ENCODE results near the gene LFNG.

Gene LFNG

GRCh38 chr7:2478399-2478785 lies 41.2 kb upstream of the LFNG start:
- TF ChIP-seq CTCF (IDR thresholded peaks at IDR 0.05; ENCODE audit: insufficient read depth, missing control alignments), result no peak
- no peak for DNase-seq (ENCODE audit: insufficient read length, low spot score)
- FAIRE-seq, result no peak

- DNase-seq (ENCODE audit: insufficient read length, low spot score) (no peak), FAIRE-seq (no peak)
- TF ChIP-seq CTCF (IDR thresholded peaks at IDR 0.05; ENCODE audit: insufficient read depth, missing control alignments), result no peak
Measured at GRCh38 chr7:2478800-2479199, 40.8 kb upstream of the LFNG start.

- no peak for DNase-seq (ENCODE audit: insufficient read length, low spot score)
- no peak for TF ChIP-seq CTCF (IDR thresholded peaks at IDR 0.05; ENCODE audit: insufficient read depth, missing control alignments)
- no peak for FAIRE-seq
Measured at GRCh38 chr7:2479276-2480069, 40.1 kb upstream of the LFNG start.

- no peak for TF ChIP-seq CTCF (IDR thresholded peaks at IDR 0.05; ENCODE audit: insufficient read depth, missing control alignments)
- DNase-seq (ENCODE audit: insufficient read length, low spot score) (no peak), FAIRE-seq (no peak)
Measured at GRCh38 chr7:2480070-2480408, 39.5 kb upstream of the LFNG start.

DNA sequence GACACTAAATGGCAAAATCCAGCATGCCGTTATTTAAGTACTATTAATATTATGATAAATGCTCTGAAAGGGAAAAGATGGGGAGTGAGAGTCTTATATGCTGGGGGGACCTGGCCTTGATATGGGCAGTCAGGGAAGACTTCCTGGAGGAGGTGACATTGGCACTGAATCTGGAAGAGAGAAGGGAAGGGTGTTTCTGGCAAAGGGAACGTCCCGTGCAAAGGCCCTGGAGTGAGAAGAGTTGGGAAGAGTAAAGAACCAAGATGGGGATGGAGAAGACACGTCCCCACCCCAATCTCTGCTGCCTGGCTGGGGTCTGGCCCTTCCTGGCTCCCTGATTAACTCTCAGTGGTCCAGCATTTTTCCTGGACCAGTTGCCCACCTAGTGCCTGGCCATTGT lies 38.4 kb upstream of the LFNG start:
- no peak for TF ChIP-seq CTCF (IDR thresholded peaks at IDR 0.05; ENCODE audit: insufficient read depth, missing control alignments)
- FAIRE-seq (no peak), DNase-seq (ENCODE audit: insufficient read length, low spot score) (no peak)

DNA sequence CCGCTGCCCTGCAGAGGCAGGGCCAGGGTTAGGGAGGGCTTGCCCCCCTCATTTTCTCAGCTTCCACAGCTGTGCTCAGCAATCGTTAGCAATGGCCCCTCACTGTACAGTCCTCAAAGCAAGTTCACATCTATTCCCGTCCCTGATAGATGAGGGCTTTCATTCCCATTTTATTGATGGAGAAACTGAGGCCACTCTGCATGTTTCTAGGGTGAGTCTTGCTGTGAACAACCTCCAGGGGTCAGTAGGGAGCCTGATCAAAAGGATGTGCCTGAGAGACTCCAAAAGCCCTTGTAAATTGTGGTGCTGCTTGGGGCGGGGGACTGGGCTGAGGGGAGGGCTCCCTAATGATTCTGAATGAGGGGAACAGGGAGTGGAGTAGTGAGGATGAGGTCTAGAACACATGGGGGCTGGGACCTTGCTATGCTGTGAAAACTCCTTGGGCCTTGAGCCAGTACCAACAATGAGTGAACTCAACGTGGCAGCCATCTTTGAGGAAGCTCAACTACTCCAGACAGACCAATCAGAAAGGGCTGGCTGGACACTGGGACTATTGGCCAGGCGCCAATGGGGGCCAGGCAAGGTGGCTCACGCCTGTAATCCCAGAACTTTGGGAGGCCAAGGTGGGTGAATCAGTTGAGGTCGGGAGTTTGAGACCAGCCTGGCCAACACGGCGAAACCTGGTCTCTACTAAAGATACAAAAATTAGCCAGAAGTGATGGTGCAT lies 36.7 kb upstream of the LFNG start:
- FAIRE-seq, result no peak
- TF ChIP-seq CTCF (IDR thresholded peaks at IDR 0.05; ENCODE audit: insufficient read depth, missing control alignments), result no peak
- no peak for DNase-seq (ENCODE audit: insufficient read length, low spot score)

GRCh38 chr7:2483494-2483893 lies 36.1 kb upstream of the LFNG start:
- TF ChIP-seq CTCF (IDR thresholded peaks at IDR 0.05; ENCODE audit: insufficient read depth, missing control alignments), result no peak
- no peak for FAIRE-seq
- DNase-seq (ENCODE audit: insufficient read length, low spot score), result no peak

All from D721Med (cell line).